Measurements from ENCODE around the gene BCL11B. TPM values are rescaled to one million over a fixed set of nuclear protein-coding genes. Genes with fewer than 3 reads are reported as not detected.

BCL11B gene
- total and polyA plus RNA-seq, 10 of the 15 experiments (the other 5 are each of a cell fraction or from before 2014, with no cell fraction given): 0.38 to 5.5 (median 1.3) TPM

DNA sequence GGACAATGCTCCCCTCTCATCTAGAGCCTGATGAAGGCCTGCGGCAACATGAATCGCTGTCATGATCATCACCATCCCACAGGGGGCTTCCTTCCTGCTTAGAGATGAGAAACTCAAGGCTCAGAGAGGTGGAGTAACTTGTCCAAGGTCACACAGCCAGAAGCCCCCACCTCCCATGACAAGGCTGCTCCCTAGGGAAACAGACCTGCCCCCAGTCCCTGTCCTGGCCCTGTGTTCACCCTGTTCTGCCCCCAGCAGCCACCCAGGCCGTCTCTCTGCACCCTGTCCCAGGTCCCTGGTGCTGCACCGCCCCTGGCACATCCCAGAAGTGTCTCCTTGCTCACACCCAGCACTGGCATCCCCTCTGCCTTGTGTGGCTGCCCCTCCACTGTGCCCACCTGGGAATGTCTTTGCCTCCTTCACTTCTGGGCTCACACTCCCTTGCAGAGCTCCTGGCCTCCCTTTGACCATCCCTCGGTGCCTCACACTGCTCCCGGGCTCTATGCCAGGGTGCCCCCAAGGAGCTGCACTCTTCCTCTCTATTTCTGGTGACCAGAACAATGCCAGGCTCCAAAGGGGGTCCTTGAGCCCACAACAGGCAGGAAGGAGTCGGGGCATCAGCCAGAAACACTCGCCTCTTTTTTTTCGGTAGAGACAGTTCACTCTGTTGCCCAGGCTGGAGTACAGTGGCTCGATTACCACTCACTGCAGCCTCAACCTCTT, 70.5 kb downstream of the BCL11B start:
- in situ Hi-C loops (cut with MboI): no loop called here
- no peaks in the 10 kb centered on the region for H3K36me3 ChIP-seq (ENCODE audit: control insufficient read depth in 2 of 2, insufficient read depth in 2 of 2, low read length in 1 of 2)
- no peak overlapping the region for H3K4me3 ChIP-seq
- no peak overlapping the region for H3K27ac ChIP-seq (ENCODE audit: control insufficient read depth, insufficient read depth)
- FAIRE-seq (no peak), DNase-seq (ENCODE audit: low read depth, low spot score) (no peak), ATAC-seq (no peak)
- H3K4me1 ChIP-seq (ENCODE audit: control insufficient read depth, insufficient read depth, low read length): no peaks in the 10 kb centered on the region
- H2AFZ ChIP-seq (ENCODE audit: control insufficient read depth, low read depth, low read length): no peak overlapping the region
- SMC1A ChIA-PET (ENCODE audit: uncharacterized antibody, unreplicated experiment): interaction anchor here (0.8 kb wide), 1 partner anchor 65 kb away, joined by 3 read pairs; no protein-coding TSS in a partner anchor
- POLR2A ChIA-PET: no interaction called here
- no peak for TF ChIP-seq IKZF1 (conservative IDR thresholded peaks at IDR 0.05)
- TF ChIP-seq, protein P1, sequence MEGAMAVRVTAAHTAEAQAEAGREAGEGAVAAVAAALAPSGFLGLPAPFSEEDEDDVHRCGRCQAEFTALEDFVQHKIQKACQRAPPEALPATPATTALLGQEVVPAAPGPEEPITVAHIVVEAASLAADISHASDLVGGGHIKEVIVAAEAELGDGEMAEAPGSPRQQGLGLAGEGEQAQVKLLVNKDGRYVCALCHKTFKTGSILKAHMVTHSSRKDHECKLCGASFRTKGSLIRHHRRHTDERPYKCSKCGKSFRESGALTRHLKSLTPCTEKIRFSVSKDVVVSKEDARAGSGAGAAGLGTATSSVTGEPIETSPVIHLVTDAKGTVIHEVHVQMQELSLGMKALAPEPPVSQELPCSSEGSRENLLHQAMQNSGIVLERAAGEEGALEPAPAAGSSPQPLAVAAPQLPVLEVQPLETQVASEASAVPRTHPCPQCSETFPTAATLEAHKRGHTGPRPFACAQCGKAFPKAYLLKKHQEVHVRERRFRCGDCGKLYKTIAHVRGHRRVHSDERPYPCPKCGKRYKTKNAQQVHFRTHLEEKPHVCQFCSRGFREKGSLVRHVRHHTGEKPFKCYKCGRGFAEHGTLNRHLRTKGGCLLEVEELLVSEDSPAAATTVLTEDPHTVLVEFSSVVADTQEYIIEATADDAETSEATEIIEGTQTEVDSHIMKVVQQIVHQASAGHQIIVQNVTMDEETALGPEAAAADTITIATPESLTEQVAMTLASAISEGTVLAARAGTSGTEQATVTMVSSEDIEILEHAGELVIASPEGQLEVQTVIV (IDR thresholded peaks at IDR 0.05; ENCODE audit: borderline replicate concordance, partially characterized antibody): no peak
- no peak for TF ChIP-seq BRCA1 (IDR thresholded peaks at IDR 0.05; ENCODE audit: low read depth, low read length)
- no peak for TF ChIP-seq BCL11A (IDR thresholded peaks at IDR 0.05; ENCODE audit: low read depth, low read length)
- TF ChIP-seq, protein P2, sequence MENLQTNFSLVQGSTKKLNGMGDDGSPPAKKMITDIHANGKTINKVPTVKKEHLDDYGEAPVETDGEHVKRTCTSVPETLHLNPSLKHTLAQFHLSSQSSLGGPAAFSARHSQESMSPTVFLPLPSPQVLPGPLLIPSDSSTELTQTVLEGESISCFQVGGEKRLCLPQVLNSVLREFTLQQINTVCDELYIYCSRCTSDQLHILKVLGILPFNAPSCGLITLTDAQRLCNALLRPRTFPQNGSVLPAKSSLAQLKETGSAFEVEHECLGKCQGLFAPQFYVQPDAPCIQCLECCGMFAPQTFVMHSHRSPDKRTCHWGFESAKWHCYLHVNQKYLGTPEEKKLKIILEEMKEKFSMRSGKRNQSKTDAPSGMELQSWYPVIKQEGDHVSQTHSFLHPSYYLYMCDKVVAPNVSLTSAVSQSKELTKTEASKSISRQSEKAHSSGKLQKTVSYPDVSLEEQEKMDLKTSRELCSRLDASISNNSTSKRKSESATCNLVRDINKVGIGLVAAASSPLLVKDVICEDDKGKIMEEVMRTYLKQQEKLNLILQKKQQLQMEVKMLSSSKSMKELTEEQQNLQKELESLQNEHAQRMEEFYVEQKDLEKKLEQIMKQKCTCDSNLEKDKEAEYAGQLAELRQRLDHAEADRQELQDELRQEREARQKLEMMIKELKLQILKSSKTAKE (IDR thresholded peaks at IDR 0.05; ENCODE audit: low read depth, poor library complexity, severe bottlenecking): no peak
- TF ChIP-seq RELA (IDR thresholded peaks at IDR 0.05; ENCODE audit: borderline replicate concordance, partially characterized antibody): no peak
- RAD21 ChIA-PET (ENCODE audit: unreplicated experiment): no interaction called here
- H3K9ac ChIP-seq (ENCODE audit: control insufficient read depth, insufficient read depth, low read length): no peak overlapping the region
- no peaks in the 10 kb centered on the region for H4K20me1 ChIP-seq (ENCODE audit: control insufficient read depth, insufficient read depth)
- no peaks in the 10 kb centered on the region for H3K79me2 ChIP-seq (ENCODE audit: control insufficient read depth, insufficient read depth, low read length)
- H3K9me3 ChIP-seq (replicated peaks; ENCODE audit: control insufficient read depth, insufficient read depth, low read length): no peaks in the 10 kb centered on the region
- intact Hi-C loops (cut with micrococcal nuclease; ENCODE audit: unreplicated experiment): no loop called here
- no TSS peak for BruUV-seq (replicated peaks)
- H3K27me3 ChIP-seq (replicated peaks in 1 of 2; ENCODE audit: control insufficient read depth in 2 of 2, insufficient read depth in 2 of 2, low read length in 1 of 2): no peaks in the 10 kb centered on the region; a peak in 1 of 4 replicates
- H3K4me2 ChIP-seq (ENCODE audit: control insufficient read depth, insufficient read depth): no peak overlapping the region
- WGBS (ENCODE audit: insufficient coverage, insufficient replicate concordance, low lambda C conversion rate, missing lambda C conversion rate): 22% methylated on average over 10 of the region's 10 CpGs
- CTCF ChIA-PET: no interaction called here
